Transverse colon (tissue), 4 donors: ENCODE measurements around the gene GJB4. TPM values are rescaled to one million over a fixed set of nuclear protein-coding genes. Genes with fewer than 3 reads are reported as not detected.

Experiments
- DNase-seq: peaks from one replicate; pipeline ENCODE4 v3.0.0-alpha.2; 2019
- H3K27ac ChIP-seq, 4 donors: fragments of 200-600 bp; sonication (generic); 2 replicates each; pipeline ENCODE4 v1.5.1; 2016 to 2018; ENCODE audit warnings: inconsistent platforms in 4 of 4
- H3K27me3 ChIP-seq: fragments of 200-600 bp; sonication (generic); 2 replicates; pipeline ENCODE4 v1.5.1; 2017; ENCODE audit warnings: inconsistent platforms
- H3K36me3 ChIP-seq, 4 donors: fragments of 200-600 bp; sonication (generic); 2 replicates each; pipeline ENCODE4 v1.5.1; 2017 to 2019; ENCODE audit warnings: inconsistent platforms in 4 of 4
- H3K4me1 ChIP-seq, 4 donors: fragments of 200-600 bp; sonication (generic); 2 replicates each; pipeline ENCODE4 v1.5.1; 2017 to 2020; ENCODE audit warnings: inconsistent platforms in 4 of 4
- H3K4me3 ChIP-seq, 4 donors: fragments of 200-600 bp; sonication (generic); 1 replicate in 1 of 4; 2 replicates in 3 of 4; pipeline versions ENCODE4 v1.5.1 to v1.6.1; 2017 to 2019; ENCODE audit warnings: inconsistent platforms in 4 of 4
- H3K9me3 ChIP-seq, 2 donors: fragments of 200-600 bp; sonication (generic); 2 replicates each; pipeline ENCODE4 v1.5.1; 2017 to 2019; ENCODE audit warnings: inconsistent platforms in 2 of 2
- EP300 ChIP-seq: sonication (generic); formaldehyde crosslinking; IDR thresholded peaks from one replicate; pipeline ENCODE4 v1.6.1; 2017; ENCODE audit warnings: antibody characterized with exemption, low read depth
- POLR2A ChIP-seq: fragments of 450-650 bp; IDR thresholded peaks from one replicate; pipeline ENCODE4 v1.6.1; 2016; ENCODE audit warnings: antibody characterized with exemption, mild to moderate bottlenecking, moderate library complexity
- POLR2AphosphoS5 ChIP-seq, 3 donors: sonication (generic); formaldehyde crosslinking; IDR thresholded peaks; one replicate each; pipeline ENCODE4 v1.6.1; 2016; ENCODE audit warnings: antibody characterized with exemption in 3 of 3
- WGBS, 2 donors: methylation state at CpG; one replicate each; pipeline ENCODE4 v1.1.5; 2018; ENCODE audit warnings: low coverage in 1 of 2; 5-methylcytosine and 5-hydroxymethylcytosine counted together
- in situ Hi-C, 4 donors: fragments of 200-750 bp; cut with MboI; loops; one replicate each; pipeline versions ENCODE4 v1.15.0 to v1.15.1; 2017; ENCODE audit warnings: low sequenced_read_pairs in 3 of 4, low pct_ligation_motif_present in 1 of 4, low pct_unique_long_range_greater_than_20kb in 1 of 4
- intact Hi-C: fragments of 100-400 bp; cut with DNase I; formaldehyde crosslinking; loops from one replicate; pipeline ENCODE4 v1.15.1; 2023; ENCODE audit warnings: low total_unique reads
- total RNA-seq, 4 donors: library from RNA; depleted of rRNA; stranded (reverse); fragments of >200 nt; gene quantifications; one replicate each; pipeline ENCODE4 v1.1.0, GENCODE V29; 2016
- TF ChIP-seq, protein P1 (sequence below), 5 experiments: fragments of 200-600 bp in 3 of 5; fragments of 450-650 bp in 2 of 5; sonication (generic) in 3 of 5; IDR thresholded peaks; 1 replicate in 2 of 5; 2 replicates in 3 of 5; pipeline ENCODE4 v1.5.1; 2016 to 2017; ENCODE audit warnings: antibody characterized with exemption in 5 of 5, inconsistent platforms in 3 of 5, mild to moderate bottlenecking in 2 of 5, moderate library complexity in 1 of 5

GJB4 gene
- total RNA-seq, 4 donors from 2014 or later: 0.32 TPM; not detected in 3

DNA sequence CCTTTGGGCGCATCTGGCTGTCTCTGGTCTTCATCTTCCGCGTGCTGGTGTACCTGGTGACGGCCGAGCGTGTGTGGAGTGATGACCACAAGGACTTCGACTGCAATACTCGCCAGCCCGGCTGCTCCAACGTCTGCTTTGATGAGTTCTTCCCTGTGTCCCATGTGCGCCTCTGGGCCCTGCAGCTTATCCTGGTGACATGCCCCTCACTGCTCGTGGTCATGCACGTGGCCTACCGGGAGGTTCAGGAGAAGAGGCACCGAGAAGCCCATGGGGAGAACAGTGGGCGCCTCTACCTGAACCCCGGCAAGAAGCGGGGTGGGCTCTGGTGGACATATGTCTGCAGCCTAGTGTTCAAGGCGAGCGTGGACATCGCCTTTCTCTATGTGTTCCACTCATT is 2.2 kb upstream of the GJB4 start:
- DNase-seq: no peak
- no peaks in the 10 kb centered on the region for H3K9me3 ChIP-seq
- no peak overlapping the region for H3K27ac ChIP-seq
- TF ChIP-seq, protein P1, sequence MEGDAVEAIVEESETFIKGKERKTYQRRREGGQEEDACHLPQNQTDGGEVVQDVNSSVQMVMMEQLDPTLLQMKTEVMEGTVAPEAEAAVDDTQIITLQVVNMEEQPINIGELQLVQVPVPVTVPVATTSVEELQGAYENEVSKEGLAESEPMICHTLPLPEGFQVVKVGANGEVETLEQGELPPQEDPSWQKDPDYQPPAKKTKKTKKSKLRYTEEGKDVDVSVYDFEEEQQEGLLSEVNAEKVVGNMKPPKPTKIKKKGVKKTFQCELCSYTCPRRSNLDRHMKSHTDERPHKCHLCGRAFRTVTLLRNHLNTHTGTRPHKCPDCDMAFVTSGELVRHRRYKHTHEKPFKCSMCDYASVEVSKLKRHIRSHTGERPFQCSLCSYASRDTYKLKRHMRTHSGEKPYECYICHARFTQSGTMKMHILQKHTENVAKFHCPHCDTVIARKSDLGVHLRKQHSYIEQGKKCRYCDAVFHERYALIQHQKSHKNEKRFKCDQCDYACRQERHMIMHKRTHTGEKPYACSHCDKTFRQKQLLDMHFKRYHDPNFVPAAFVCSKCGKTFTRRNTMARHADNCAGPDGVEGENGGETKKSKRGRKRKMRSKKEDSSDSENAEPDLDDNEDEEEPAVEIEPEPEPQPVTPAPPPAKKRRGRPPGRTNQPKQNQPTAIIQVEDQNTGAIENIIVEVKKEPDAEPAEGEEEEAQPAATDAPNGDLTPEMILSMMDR (IDR thresholded peaks at IDR 0.05): no peak
- TF ChIP-seq POLR2A (no peak), POLR2AphosphoS5 (IDR thresholded peaks at IDR 0.05) (no peak), EP300 (no peak)
- in situ Hi-C loops: no loop called here
- intact Hi-C loops: no loop called here
- H3K4me3 ChIP-seq: no peak overlapping the region
- H3K36me3 ChIP-seq: no peaks in the 10 kb centered on the region
- WGBS, 2 donors: 90% methylated on average over 20 of the region's 21 CpGs; no CpG with 5 or more reads in 1 of the 2 donors
- no peaks in the 10 kb centered on the region for H3K27me3 ChIP-seq
- H3K4me1 ChIP-seq: no peaks in the 10 kb centered on the region

DNA sequence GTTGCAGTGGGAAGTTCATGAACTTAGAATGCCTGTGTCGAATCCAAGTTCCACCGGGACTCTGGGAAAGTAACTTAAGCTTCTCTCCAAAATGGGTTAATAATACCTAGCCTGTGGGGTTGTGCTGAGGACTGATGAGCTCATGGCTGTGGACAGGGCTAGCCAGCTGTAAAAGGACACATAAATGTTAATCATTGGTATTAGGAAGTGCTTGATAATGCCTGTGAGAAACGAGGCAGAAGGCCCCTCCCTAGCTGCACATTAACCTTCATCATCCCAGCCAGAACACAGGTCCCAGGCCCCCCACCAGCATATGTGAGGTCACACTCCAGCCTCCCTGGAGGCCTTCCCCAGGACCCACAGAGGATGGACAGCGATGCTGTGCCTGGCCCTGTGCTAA is 789 bp upstream of the GJB4 start:
- intact Hi-C loops (no loop called here), in situ Hi-C loops (no loop called here)
- Histone ChIP-seq H3K4me1 (no peaks in the 10 kb centered on the region), H3K36me3 (no peaks in the 10 kb centered on the region), H3K27ac (no peak overlapping the region), H3K9me3 (no peaks in the 10 kb centered on the region), H3K4me3 (no peak overlapping the region), H3K27me3 (no peaks in the 10 kb centered on the region)
- TF ChIP-seq, protein P1 (IDR thresholded peaks at IDR 0.05): no peak
- TF ChIP-seq POLR2A (no peak), POLR2AphosphoS5 (IDR thresholded peaks at IDR 0.05) (no peak), EP300 (no peak)
- no peak for DNase-seq
- WGBS, 2 donors: 71% methylated on average over 4 of the region's 4 CpGs; no CpG with 5 or more reads in 1 of the 2 donors

DNA sequence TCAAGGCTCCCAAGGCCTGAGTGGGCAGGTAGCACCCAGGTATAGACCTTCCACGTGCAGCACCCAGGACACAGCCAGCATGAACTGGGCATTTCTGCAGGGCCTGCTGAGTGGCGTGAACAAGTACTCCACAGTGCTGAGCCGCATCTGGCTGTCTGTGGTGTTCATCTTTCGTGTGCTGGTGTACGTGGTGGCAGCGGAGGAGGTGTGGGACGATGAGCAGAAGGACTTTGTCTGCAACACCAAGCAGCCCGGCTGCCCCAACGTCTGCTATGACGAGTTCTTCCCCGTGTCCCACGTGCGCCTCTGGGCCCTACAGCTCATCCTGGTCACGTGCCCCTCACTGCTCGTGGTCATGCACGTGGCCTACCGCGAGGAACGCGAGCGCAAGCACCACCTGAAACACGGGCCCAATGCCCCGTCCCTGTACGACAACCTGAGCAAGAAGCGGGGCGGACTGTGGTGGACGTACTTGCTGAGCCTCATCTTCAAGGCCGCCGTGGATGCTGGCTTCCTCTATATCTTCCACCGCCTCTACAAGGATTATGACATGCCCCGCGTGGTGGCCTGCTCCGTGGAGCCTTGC is 1.7 kb downstream of the GJB4 start:
- Histone ChIP-seq H3K9me3 (no peaks in the 10 kb centered on the region), H3K27ac (no peak overlapping the region), H3K4me3 (no peak overlapping the region), H3K4me1 (no peaks in the 10 kb centered on the region), H3K27me3 (peaks cover 3% of the 10 kb centered on the region), H3K36me3 (no peaks in the 10 kb centered on the region)
- WGBS, 2 donors: 93% methylated on average over 33 of the region's 33 CpGs; no CpG with 5 or more reads in 1 of the 2 donors
- in situ Hi-C loops (no loop called here), intact Hi-C loops (no loop called here)
- DNase-seq: no peak
- TF ChIP-seq POLR2AphosphoS5 (IDR thresholded peaks at IDR 0.05) (no peak), POLR2A (no peak), EP300 (no peak)
- TF ChIP-seq, protein P1 (IDR thresholded peaks at IDR 0.05): no peak

DNA sequence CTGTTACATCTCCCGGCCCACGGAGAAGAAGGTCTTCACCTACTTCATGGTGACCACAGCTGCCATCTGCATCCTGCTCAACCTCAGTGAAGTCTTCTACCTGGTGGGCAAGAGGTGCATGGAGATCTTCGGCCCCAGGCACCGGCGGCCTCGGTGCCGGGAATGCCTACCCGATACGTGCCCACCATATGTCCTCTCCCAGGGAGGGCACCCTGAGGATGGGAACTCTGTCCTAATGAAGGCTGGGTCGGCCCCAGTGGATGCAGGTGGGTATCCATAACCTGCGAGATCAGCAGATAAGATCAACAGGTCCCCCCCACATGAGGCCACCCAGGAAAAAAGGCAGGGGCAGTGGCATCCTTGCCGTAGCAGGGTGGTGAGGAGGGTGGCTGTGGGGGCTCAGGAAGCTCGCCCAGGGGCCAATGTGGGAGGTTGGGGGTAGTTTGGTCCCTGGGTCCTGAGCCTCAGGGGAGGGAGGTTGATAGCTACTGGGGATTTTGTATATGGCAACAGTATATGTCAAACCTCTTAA is 2.3 kb downstream of the GJB4 start:
- 89% methylated on average over 13 of the region's 13 CpGs; no CpG with 5 or more reads in 1 of the 2 donors for WGBS, 2 donors
- TF ChIP-seq POLR2A (no peak), EP300 (no peak), POLR2AphosphoS5 (IDR thresholded peaks at IDR 0.05) (no peak)
- TF ChIP-seq, protein P1 (IDR thresholded peaks at IDR 0.05): no peak
- intact Hi-C loops (no loop called here), in situ Hi-C loops (no loop called here)
- Histone ChIP-seq H3K27me3 (peaks cover 3% of the 10 kb centered on the region), H3K4me3 (no peak overlapping the region), H3K36me3 (no peaks in the 10 kb centered on the region), H3K9me3 (no peaks in the 10 kb centered on the region), H3K4me1 (no peaks in the 10 kb centered on the region), H3K27ac (no peak overlapping the region)
- DNase-seq: no peak
